Activated naive CD8-positive, alpha-beta T cell (primary cell): ENCODE measurements around the gene HOXC12.

Experiments used
- H3K27ac Mint-ChIP-seq: one replicate; pipeline ENCODE4 v1.8.0; 2021; ENCODE audit warnings: mixed read lengths
- H3K27me3 Mint-ChIP-seq: one replicate; pipeline ENCODE4 v1.8.0; 2021; ENCODE audit warnings: mixed read lengths
- H3K36me3 Mint-ChIP-seq: one replicate; pipeline ENCODE4 v1.8.0; 2021; ENCODE audit warnings: mixed read lengths
- H3K4me1 Mint-ChIP-seq: one replicate; pipeline ENCODE4 v1.8.0; 2021; ENCODE audit warnings: low read depth, mixed read lengths
- H3K4me3 Mint-ChIP-seq: one replicate; pipeline ENCODE4 v1.8.0; 2021; ENCODE audit warnings: mild to moderate bottlenecking, mixed read lengths
- H3K9me3 Mint-ChIP-seq: one replicate; pipeline ENCODE4 v1.8.0; 2021; ENCODE audit warnings: low read depth, mixed read lengths

Gene HOXC12

DNA sequence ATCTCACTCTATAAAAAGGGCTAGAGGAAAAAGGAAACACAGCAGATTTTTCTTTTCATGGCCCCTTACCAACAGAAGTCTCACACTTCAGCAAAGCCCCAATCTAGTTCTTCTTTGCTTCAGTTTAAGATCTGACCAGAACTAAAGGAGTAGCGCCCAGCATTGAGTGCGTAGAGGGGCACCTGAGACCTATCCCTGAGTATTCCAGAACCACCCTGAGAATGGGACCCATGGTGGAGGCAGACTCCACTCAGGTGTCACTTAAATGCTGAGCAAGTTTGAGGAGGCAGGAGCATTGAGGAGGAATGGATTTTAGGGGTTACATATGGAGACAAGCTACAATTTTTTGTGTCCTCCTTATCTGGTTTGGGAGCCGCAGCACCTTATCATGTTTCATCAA lies 16.4 kb downstream of the HOXC12 start:
- H3K27me3 Mint-ChIP-seq, result peaks cover 66% of the 10 kb centered on the region
- no peak overlapping the region for H3K27ac Mint-ChIP-seq
- no peaks in the 10 kb centered on the region for H3K9me3 Mint-ChIP-seq
- H3K4me3 Mint-ChIP-seq, result no peak overlapping the region
- peaks cover 28% of the 10 kb centered on the region for H3K4me1 Mint-ChIP-seq
- H3K36me3 Mint-ChIP-seq, result peaks cover 3% of the 10 kb centered on the region

DNA sequence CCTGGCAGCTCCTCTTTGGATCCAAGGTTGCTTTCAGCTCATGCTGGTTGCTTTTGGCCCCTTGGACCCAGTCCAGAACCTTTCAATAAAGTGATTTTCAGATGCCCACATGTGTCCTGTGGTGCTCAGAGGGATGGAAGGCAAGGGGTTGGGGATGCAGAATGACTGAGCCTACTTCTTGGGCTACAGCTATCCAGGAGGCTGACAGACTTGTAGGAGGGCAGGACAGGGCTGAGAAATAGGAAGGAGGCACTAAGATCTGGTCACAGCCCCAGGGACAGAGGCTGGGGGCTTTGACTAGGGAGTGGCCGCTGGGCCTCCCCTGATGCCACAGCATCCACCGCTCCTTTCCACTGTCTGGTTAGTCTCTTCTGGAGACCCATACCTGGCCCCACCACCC lies 17.0 kb downstream of the HOXC12 start:
- peaks cover 62% of the 10 kb centered on the region for H3K27me3 Mint-ChIP-seq
- peaks cover 3% of the 10 kb centered on the region for H3K36me3 Mint-ChIP-seq
- H3K27ac Mint-ChIP-seq, result no peak overlapping the region
- H3K4me3 Mint-ChIP-seq, result no peak overlapping the region
- no peaks in the 10 kb centered on the region for H3K9me3 Mint-ChIP-seq
- peaks cover 22% of the 10 kb centered on the region for H3K4me1 Mint-ChIP-seq

DNA sequence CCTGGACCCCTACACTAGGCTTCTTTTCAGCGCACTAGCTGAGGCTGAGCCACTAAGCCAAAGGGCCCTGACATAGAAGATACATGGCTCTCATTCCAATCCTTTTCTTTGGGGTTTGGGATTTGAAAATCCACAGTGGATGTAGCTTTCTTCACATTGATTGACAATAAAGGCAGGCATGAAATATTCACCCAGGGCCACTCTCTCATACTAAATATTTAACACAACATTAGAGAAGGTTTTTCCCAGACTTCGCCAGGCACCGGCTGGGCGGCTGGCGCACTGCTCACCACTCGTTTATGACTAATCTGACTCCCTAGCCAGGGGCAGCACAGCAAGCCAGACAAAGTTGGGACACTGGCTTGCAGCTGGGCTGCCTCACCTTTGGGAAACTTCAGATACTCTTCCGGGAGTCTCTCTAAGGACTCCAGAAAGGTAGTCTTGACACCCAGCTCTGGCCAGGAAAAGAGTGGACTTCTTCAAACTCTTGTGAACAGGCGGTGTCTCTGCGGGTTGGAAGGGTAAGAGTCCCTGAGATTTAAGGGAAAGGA lies 17.5 kb downstream of the HOXC12 start:
- peaks cover 19% of the 10 kb centered on the region for H3K4me1 Mint-ChIP-seq
- no peaks in the 10 kb centered on the region for H3K9me3 Mint-ChIP-seq
- peaks cover 3% of the 10 kb centered on the region for H3K36me3 Mint-ChIP-seq
- H3K4me3 Mint-ChIP-seq, result no peak overlapping the region
- H3K27me3 Mint-ChIP-seq, result peaks cover 64% of the 10 kb centered on the region
- H3K27ac Mint-ChIP-seq, result no peak overlapping the region

DNA sequence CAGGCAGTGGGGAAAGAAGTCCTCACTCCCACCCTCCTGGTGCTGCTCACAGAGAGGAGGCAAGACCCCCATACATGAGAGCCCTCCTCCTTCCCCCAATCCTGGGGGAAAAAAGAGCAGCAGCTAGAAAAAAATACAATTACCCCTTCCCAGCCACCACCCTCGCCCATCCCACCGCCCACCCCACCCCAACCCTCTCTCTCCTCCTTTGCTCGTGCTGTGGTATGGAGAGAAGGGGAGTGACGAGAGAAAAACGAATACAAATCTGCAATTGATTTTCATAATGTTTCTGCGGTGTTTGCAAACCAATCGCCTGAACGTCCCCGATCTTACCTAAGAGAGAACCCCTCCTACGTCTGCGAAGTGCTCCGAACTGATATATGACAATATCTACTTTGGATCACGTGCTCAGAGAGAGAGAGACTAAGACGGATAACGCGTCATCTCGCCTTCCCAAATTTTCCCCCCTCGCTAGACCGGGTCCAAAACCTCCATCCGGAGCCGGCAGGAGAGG lies 18.1 kb downstream of the HOXC12 start, which contains the start of gene HOXC11:
Gene HOXC11 (plus strand): TSS at position 405 of the 514 bp plus-strand sequence. CDS start 116 bp downstream, outside the sequence.
- peaks cover 3% of the 10 kb centered on the region for H3K36me3 Mint-ChIP-seq
- H3K4me1 Mint-ChIP-seq, result peaks cover 17% of the 10 kb centered on the region
- H3K27ac Mint-ChIP-seq, result no peak within 1 kb of the TSS
- H3K27me3 Mint-ChIP-seq, result peaks cover 63% of the 10 kb centered on the region
- H3K4me3 Mint-ChIP-seq, result peak within 1 kb of the TSS; percentile 79
- no peaks in the 10 kb centered on the region for H3K9me3 Mint-ChIP-seq

DNA sequence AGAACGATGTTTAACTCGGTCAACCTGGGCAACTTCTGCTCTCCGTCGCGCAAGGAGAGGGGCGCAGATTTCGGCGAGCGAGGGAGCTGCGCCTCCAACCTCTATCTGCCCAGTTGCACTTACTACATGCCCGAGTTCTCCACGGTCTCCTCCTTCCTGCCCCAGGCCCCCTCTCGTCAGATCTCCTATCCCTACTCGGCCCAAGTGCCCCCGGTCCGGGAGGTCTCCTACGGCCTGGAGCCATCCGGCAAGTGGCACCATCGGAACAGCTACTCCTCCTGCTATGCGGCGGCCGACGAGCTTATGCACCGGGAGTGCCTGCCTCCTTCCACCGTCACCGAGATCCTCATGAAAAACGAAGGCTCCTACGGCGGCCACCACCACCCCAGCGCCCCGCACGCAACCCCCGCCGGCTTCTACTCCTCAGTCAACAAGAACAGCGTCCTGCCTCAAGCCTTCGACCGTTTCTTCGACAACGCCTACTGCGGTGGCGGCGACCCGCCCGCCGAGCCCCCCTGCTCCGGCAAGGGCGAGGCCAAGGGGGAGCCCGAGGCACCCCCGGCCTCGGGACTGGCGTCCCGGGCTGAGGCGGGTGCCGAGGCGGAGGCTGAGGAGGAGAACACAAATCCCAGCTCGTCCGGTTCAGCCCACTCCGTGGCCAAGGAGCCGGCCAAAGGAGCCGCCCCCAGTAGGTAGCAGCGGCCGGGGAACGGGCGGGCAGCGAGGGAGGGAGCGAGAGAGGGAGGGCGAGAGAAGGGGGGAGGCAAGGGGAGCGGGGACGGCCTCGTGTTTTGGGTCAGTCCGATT lies 18.7 kb downstream of the HOXC12 start:
- Mint-ChIP-seq H3K36me3 (peaks cover 3% of the 10 kb centered on the region), H3K4me1 (peaks cover 17% of the 10 kb centered on the region), H3K27ac (no peak overlapping the region), H3K9me3 (no peaks in the 10 kb centered on the region), H3K4me3 (peak overlapping the region; percentile 79), H3K27me3 (peaks cover 59% of the 10 kb centered on the region)

DNA sequence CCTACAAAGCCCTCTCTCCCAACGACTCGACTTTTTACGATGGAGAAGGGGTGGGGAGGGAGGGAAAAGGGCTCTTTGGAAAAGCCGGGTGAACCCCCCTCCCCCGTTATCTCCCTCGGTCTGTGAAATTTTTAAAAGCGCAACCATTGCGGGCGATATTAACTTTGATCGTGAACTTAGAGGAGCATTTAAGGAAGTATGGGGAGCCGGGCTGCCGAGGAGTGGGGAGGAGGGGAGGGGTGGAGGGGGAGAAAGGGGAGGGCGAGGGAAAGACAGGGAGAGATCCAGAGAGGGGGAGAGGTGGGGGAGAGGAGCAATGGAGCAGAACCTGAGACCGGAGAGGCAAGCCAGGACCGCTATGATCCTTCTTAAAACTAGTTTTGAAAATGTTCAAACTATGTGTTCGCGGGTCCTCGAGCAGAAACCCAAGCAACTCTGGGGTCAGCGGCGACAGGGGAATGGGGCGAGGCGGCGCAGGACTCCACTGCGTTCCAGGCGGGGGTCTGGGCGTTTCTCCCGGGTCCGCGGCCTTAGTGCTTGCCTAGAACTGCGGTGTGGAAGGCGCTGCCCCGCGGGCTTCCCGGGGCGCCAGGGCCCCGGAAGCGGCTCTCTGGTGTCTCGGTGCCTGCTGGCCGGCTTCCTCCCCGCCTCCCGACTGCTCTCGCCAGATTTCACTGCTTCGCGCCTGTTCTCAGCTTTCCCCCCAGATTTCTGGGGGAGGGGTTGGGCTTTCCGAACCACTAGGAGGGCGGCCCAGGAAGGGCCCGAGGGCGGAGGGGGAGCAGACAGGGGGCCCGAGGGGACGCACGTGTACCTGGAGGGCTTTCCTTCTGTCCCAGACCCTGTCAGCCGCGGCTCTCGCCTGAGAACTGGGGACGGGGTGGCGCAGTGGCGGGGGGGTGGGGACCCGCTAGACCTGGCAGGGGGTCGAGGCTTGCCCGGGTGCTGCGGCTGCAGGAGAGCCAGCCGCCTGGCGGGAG lies 19.7 kb downstream of the HOXC12 start, which contains the start of gene HOTAIR:
Gene HOTAIR (minus strand): TSS at position 871 of the 980 bp plus-strand sequence.
- peaks cover 3% of the 10 kb centered on the region for H3K36me3 Mint-ChIP-seq
- peaks cover 60% of the 10 kb centered on the region for H3K27me3 Mint-ChIP-seq
- no peak within 1 kb of the TSS for H3K27ac Mint-ChIP-seq
- H3K4me3 Mint-ChIP-seq, result peak within 1 kb of the TSS; percentile 79
- peaks cover 17% of the 10 kb centered on the region for H3K4me1 Mint-ChIP-seq
- H3K9me3 Mint-ChIP-seq, result no peaks in the 10 kb centered on the region

DNA sequence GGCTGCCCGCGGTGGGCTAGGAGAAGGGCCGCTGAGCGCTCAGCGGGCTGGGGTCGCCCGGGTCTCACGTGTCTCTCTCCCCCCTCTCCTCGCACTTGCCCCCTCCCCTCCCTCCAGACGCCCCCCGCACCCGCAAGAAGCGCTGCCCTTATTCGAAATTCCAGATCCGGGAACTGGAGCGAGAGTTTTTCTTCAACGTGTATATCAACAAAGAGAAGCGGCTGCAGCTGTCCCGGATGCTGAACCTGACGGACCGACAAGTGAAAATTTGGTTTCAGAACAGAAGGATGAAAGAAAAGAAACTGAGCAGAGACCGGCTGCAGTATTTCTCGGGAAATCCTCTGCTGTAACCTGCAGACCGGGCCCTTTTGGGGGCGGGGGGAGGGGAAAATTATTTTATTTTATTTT lies 20.4 kb downstream of the HOXC12 start:
- H3K27ac Mint-ChIP-seq, result no peak overlapping the region
- H3K4me1 Mint-ChIP-seq, result peaks cover 17% of the 10 kb centered on the region
- H3K4me3 Mint-ChIP-seq, result peak overlapping the region; percentile 79
- no peaks in the 10 kb centered on the region for H3K9me3 Mint-ChIP-seq
- peaks cover 3% of the 10 kb centered on the region for H3K36me3 Mint-ChIP-seq
- peaks cover 64% of the 10 kb centered on the region for H3K27me3 Mint-ChIP-seq

DNA sequence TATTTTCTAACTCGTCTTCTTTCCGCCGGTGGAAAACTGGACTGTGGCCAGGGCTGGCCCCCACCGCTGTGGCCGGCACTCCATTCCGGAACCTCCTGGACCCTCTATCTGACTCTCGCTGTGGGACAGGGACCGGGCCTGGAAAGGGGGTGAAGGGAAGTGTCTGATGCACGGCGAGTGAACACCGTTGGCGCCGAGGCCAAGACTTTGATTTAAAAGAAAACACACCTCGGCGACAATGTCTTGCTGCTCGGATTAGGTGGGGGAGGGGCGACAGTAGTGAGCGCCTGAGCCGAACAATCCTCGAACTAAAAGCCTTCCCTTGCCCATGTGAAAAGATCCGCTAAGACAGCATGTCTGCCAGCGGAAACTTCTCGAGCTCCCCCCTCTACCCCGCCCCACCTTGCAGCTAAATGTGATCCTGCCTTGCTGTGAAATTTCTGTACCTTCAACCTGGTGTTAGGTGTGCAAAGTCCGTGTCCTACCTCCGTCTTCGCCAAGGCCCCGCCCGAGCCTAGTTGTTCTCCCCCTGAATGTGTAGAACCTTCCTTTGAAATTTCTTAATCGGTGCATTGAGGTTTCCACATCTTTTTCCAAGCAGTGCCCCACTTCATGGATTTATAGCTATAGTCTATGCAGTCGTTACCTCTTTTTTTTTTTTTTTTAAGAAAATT lies 20.9 kb downstream of the HOXC12 start:
- H3K27me3 Mint-ChIP-seq, result peaks cover 65% of the 10 kb centered on the region
- no peaks in the 10 kb centered on the region for H3K9me3 Mint-ChIP-seq
- H3K4me1 Mint-ChIP-seq, result peaks cover 23% of the 10 kb centered on the region
- H3K4me3 Mint-ChIP-seq, result peak overlapping the region; percentile 79
- H3K36me3 Mint-ChIP-seq, result peaks cover 3% of the 10 kb centered on the region
- no peak overlapping the region for H3K27ac Mint-ChIP-seq

DNA sequence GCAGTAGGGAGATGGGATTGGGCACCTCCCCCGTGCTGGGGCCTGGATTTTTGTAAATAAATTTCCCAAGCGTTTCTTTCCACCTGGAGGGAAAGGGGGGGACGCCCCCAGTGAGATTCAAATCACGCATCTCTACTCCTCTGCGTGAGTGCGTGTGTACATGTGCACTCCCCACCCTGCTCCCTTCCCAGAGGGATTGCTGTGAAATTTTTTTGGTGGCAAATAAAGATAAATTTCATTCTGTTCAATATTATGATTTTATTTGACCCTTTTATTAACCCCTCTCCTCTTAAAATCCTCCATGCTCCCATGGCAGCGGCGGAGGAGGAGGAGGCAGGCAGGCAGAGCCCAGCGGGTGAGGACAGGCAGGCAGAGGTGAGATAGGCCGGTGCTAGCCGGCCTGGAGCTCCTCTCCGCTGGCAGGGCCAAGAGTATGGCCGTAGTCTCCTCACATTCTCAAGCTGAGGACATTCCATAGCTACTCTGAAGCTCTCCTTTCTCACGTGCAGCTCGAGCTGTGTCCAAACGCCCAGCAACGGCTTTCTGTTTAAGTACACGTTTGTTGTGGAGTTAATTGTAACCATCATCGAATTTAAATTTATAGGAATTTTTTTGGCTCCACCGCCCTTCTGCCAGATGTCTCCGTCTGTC lies 21.6 kb downstream of the HOXC12 start:
- Mint-ChIP-seq H3K4me1 (peaks cover 26% of the 10 kb centered on the region), H3K4me3 (no peak overlapping the region), H3K9me3 (no peaks in the 10 kb centered on the region), H3K36me3 (peaks cover 3% of the 10 kb centered on the region), H3K27me3 (peaks cover 67% of the 10 kb centered on the region), H3K27ac (no peak overlapping the region)

DNA sequence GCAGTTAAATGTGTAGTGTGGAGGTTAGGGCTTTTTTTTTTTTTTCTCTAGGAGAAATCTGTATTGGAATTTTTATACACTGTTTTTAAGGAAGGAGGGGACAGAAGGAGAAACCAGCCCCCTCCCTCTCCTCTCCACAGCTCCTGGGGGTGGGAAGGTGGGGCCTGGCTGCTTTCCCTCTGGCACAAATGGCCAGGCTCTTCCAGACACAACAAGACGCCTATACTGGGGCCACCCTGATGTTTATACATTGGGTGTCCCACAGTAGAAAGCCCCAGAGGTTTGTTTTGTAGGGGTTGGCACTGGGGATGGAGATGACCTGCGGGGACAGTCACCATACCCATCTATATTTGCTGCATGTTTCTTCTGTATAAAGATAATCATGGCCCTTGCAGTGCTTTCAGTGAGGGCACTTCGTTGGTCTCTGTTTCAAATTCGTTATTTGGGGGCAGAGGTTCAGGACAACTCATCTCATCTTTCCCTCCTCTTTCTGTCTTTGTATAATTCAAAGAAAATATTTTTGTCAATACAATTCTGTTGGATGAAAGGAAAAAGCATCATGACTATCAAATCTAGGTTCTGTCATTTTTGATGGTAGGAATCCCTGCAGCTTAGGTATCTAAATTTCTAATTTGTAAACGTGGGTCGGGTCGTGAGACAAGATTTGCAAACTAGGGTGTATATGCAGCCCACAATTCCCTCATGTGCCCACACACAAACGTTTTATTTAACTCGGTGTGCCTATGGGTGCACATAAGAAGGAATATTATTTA lies 22.3 kb downstream of the HOXC12 start:
- H3K9me3 Mint-ChIP-seq, result no peaks in the 10 kb centered on the region
- H3K27me3 Mint-ChIP-seq, result peaks cover 63% of the 10 kb centered on the region
- no peak overlapping the region for H3K4me3 Mint-ChIP-seq
- H3K4me1 Mint-ChIP-seq, result peaks cover 26% of the 10 kb centered on the region
- H3K36me3 Mint-ChIP-seq, result peaks cover 3% of the 10 kb centered on the region
- H3K27ac Mint-ChIP-seq, result no peak overlapping the region

DNA sequence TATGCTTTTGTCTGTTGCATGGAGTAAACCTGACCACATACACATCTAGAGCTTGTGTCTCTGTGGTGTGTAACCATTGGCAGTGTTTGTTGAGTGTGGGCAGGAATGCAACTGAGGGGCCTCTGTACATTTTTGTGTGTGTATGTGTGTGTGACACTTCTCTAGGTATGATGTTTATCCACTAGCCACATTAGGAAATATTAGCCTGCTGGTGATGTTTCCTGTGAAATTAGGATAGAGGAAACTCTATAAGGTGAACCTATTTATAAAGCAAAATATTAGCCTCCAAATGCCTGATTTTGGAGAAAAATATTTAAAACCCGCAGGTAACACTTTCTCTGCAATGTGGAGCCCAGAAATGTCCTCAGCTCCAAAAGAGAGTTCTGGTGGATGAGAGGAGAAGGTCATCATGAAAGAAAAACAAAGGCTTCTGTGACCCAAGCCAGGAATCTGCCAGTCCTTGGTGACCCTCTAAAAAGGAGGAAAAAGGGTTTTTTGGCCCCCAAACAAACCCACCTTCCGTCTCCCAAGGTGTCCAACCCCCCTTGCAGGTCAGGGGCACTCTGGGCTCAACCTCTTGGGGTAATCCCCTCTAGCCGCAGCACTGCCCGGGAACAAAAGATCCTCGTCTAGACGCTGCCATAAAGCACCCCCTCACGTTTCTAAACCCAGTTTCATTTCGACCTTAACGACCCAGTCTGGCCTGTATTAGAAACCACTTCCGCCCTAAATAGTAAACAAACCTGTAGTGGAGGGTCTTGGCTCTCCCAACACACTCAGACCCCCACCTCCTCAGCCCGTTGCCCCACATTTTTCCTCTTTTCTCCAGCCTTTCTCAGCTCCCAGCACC lies 23.1 kb downstream of the HOXC12 start:
- Mint-ChIP-seq H3K4me1 (peaks cover 26% of the 10 kb centered on the region), H3K4me3 (no peak overlapping the region), H3K27me3 (peaks cover 62% of the 10 kb centered on the region), H3K27ac (no peak overlapping the region), H3K36me3 (peaks cover 2% of the 10 kb centered on the region), H3K9me3 (no peaks in the 10 kb centered on the region)

DNA sequence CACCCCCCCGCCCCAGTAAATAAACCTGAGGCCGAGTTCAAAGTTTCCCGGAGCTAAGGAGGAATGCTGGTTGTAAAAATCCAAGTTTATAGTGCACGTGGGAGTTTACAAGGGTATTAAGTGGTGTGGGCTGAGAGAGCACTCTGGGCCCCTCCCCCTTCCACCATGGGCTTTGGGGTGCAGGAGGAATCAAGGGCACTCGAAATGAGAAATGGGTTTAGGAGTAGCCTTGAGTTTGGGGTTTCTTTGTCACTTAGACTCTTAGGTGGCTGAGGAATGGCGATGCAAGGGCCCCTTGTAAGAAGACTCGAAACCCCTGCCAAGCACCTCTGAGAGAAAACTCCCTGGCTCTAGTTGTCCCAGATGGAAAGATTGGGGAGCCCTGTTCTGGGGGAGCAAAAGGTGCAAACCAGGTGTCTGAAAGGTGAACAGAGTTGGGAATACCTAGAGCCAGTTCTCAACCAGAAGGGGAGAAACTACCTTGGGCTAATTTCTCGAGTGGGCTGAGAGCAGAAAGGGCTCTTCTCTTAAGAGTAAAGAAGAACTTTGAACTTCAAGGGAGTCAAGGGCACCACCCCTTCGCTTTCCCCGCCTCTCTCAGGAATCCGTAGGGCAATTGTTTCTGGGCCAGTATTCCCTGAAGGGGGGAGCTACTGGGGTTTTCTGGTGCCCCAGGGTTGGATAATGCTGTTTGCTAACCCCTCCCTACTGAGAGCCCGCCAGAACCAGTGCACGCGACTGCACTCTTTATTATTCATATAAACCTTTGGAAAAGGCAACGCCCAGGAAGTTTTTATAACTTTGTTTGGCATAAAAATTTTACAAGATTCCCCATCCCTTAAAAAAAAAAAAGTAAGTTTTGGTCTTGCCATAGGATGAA lies 24.0 kb downstream of the HOXC12 start:
- peaks cover 64% of the 10 kb centered on the region for H3K27me3 Mint-ChIP-seq
- no peaks in the 10 kb centered on the region for H3K9me3 Mint-ChIP-seq
- no peak overlapping the region for H3K27ac Mint-ChIP-seq
- H3K4me1 Mint-ChIP-seq, result peaks cover 19% of the 10 kb centered on the region
- H3K36me3 Mint-ChIP-seq, result no peaks in the 10 kb centered on the region
- no peak overlapping the region for H3K4me3 Mint-ChIP-seq
